Measurements from ENCODE around the gene ATP2A1.

ATP2A1 gene

GRCh38 chr16:28843766-28844165 is 34.5 kb upstream of the ATP2A1 start:
- TF ChIP-seq CTCF (IDR thresholded peaks at IDR 0.05; ENCODE audit: low read depth, low read length, missing control alignments): no peak
- DNase-seq (ENCODE audit: extremely low read depth, low read depth): no peak
- no peak overlapping the region for H3K4me3 ChIP-seq (replicated peaks; ENCODE audit: low read depth, low read length)

- DNase-seq (ENCODE audit: extremely low read depth, low read depth): no peak
- TF ChIP-seq CTCF (IDR thresholded peaks at IDR 0.05; ENCODE audit: low read depth, low read length, missing control alignments): no peak
Measured at GRCh38 chr16:28844226-28844885, 33.9 kb upstream of the ATP2A1 start.

DNA sequence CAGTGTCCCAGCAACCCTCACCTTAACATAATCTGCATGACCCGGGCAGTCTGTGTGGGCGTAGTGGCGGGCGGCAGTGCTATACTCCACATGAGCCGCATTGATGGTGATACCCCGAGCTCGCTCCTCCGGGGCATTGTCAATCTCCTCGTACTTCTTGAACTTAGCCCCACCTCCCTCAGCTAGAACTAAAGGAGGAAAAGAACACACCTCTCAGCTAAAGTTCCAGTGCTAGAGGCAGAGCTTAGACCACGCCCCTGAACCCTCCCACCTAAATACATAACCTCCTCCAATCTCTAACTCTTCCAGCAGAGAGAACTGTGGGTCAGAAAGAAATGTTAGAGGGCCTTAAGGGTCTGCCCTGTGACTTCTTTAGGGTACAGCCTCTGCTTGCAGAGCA is 33.0 kb upstream of the ATP2A1 start:
- peak overlapping the region; percentile 75 for H3K4me3 ChIP-seq (replicated peaks; ENCODE audit: low read depth, low read length)
- no peak for TF ChIP-seq CTCF (IDR thresholded peaks at IDR 0.05; ENCODE audit: low read depth, low read length, missing control alignments)
- no peak for DNase-seq (ENCODE audit: extremely low read depth, low read depth)

More at GRCh38 chr16:28844226-28844885, 33.9 kb upstream of the ATP2A1 start:
- peak overlapping the region; percentile 75 for H3K4me3 ChIP-seq (replicated peaks; ENCODE audit: low read depth, low read length)

DNA sequence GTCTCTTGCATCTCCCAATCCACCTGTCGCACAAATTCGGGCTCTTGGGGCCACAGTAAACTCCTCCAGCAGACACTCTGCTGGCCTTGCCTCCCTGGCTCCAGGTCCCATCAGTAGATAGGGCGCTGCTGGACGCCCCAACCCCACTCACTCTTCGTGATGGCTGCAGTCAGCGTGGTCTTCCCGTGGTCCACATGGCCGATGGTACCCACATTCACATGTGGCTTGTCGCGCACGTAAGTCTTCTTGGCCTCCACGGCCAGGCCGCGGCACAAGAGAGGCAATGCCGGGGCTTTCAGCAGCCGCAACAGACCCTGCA is 32.6 kb upstream of the ATP2A1 start:
- H3K4me3 ChIP-seq (replicated peaks; ENCODE audit: low read depth, low read length): peak overlapping the region; percentile 75
- TF ChIP-seq CTCF (IDR thresholded peaks at IDR 0.05; ENCODE audit: low read depth, low read length, missing control alignments): no peak
- DNase-seq (ENCODE audit: extremely low read depth, low read depth): no peak

DNA sequence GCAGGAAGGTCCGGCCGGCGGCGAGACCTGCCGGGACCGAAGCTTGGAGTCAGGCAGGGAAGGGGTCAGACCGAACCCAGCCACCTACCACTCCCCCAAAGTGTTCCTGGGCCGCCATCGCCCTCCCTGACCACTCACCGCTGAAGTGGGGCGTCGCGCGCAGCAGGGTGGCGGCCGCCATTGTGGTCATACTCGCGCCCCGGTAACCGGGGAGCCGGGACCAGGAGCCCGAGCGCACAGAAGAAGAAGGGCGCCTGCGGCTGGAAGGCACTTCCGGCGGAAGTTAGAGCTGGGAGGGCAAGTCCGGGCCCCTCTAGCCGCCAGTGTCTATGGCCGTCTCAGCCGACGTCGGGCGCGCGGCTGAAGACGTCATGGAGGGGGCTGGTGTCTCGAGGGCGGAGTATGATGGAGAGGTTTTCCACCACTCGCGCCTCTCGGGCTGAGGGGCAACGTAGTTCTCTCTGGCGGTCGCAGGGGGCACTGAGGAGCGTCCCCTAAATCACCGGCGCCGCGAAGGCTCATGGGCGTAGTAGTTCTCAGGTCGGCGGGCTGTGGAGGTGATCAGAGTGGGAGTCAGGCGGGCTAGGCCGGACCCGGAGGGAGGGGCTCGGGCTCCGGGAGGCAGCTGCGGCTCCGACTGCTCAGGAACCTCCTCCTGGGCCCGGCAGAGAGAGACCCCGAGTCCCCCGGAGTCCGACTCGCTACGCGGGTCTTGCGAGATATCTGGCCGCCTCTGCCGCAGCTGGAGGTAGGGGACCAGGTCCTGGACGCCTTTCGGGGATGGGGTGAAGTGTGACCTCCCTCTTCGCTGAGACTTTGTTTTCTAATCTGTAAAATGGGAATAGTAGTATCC is 32.0 kb upstream of the ATP2A1 start, which contains the start of gene TUFM:
TSS of gene TUFM (minus strand) at position 269 of the 853 bp plus-strand sequence. CDS start at position 190, 79 bp downstream.
- peak; percentile 93 for DNase-seq (ENCODE audit: extremely low read depth, low read depth)
- H3K4me3 ChIP-seq (replicated peaks; ENCODE audit: low read depth, low read length): peak within 1 kb of the TSS; percentile 75
- peak; percentile 48 for TF ChIP-seq CTCF (IDR thresholded peaks at IDR 0.05; ENCODE audit: low read depth, low read length, missing control alignments)

- DNase-seq (ENCODE audit: extremely low read depth, low read depth): no peak
- no peak for TF ChIP-seq CTCF (IDR thresholded peaks at IDR 0.05; ENCODE audit: low read depth, low read length, missing control alignments)
- H3K4me3 ChIP-seq (replicated peaks; ENCODE audit: low read depth, low read length): peak overlapping the region; percentile 75
Measured at GRCh38 chr16:28846933-28847273, 31.4 kb upstream of the ATP2A1 start.

Data from HFF-Myc (cell line).